Muscle layer of duodenum (tissue), 2 donors: Measurements from ENCODE around the gene PPM1K.
A peak's percentile ranks its signal among the peaks of the same experiment; 100 is the strongest.

Source experiments
- H3K27ac ChIP-seq: one replicate; pipeline ENCODE4 v1.7.0; 2013; ENCODE audit warnings: mild to moderate bottlenecking, low read length
- H3K27me3 ChIP-seq: one replicate; pipeline ENCODE4 v1.7.0; 2013; ENCODE audit warnings: low read depth, mild to moderate bottlenecking, control low read depth, low read length
- H3K36me3 ChIP-seq, 2 donors: one replicate each; pipeline ENCODE4 v1.7.0; 2013; ENCODE audit warnings: low read length in 2 of 2, control low read depth in 1 of 2, mild to moderate bottlenecking in 1 of 2; ENCODE audit not compliant: insufficient read depth in 2 of 2, control insufficient read depth in 1 of 2
- H3K4me1 ChIP-seq, 2 donors: one replicate each; pipeline ENCODE4 v1.7.0; 2013; ENCODE audit warnings: low read length in 2 of 2, mild to moderate bottlenecking in 2 of 2, control low read depth in 1 of 2, moderate library complexity in 1 of 2; ENCODE audit not compliant: insufficient read depth in 2 of 2, control insufficient read depth in 1 of 2
- H3K4me3 ChIP-seq, 2 donors: one replicate each; pipeline ENCODE4 v1.7.0; 2013; ENCODE audit warnings: low read length in 2 of 2, low read depth in 1 of 2, mild to moderate bottlenecking in 1 of 2
- H3K9me3 ChIP-seq, 2 donors: one replicate each; pipeline ENCODE4 v1.7.0; 2013; ENCODE audit warnings: low read length in 2 of 2, control low read depth in 1 of 2, mild to moderate bottlenecking in 1 of 2; ENCODE audit not compliant: control insufficient read depth in 1 of 2
- donor health status: healthy.

PPM1K gene

GRCh38 chr4:88240297-88240714 is 44.1 kb downstream of the PPM1K start:
- Histone ChIP-seq H3K36me3 (no peaks in the 10 kb centered on the region), H3K4me3 (no peak overlapping the region), H3K4me1 (no peaks in the 10 kb centered on the region), H3K27me3 (no peaks in the 10 kb centered on the region), H3K9me3 (no peaks in the 10 kb centered on the region), H3K27ac (no peak overlapping the region)

GRCh38 chr4:88230969-88231771 is 53.2 kb downstream of the PPM1K start:
- Histone ChIP-seq H3K27me3 (no peaks in the 10 kb centered on the region), H3K4me1 (peaks cover 4% of the 10 kb centered on the region in 2 donors), H3K27ac (peak overlapping the region; percentile 56), H3K4me3 (peak overlapping the region; percentile 38 to 48), H3K36me3 (no peaks in the 10 kb centered on the region), H3K9me3 (peaks cover 0 to 4% of the 10 kb centered on the region in 2 donors)

- Histone ChIP-seq H3K4me1 (peaks cover 4% of the 10 kb centered on the region in 2 donors), H3K9me3 (peaks cover 0 to 4% of the 10 kb centered on the region in 2 donors), H3K27ac (peak overlapping the region; percentile 56), H3K36me3 (no peaks in the 10 kb centered on the region), H3K4me3 (peak overlapping the region; percentile 38 to 48), H3K27me3 (no peaks in the 10 kb centered on the region)
Measured at GRCh38 chr4:88230461-88230891, 53.9 kb downstream of the PPM1K start.

GRCh38 chr4:88227734-88228133 is 56.6 kb downstream of the PPM1K start:
- H3K27me3 ChIP-seq = no peaks in the 10 kb centered on the region
- no peaks in the 10 kb centered on the region for H3K36me3 ChIP-seq
- H3K27ac ChIP-seq = no peak overlapping the region
- H3K9me3 ChIP-seq = no peaks in the 10 kb centered on the region
- no peak overlapping the region for H3K4me3 ChIP-seq
- H3K4me1 ChIP-seq = peaks cover 4% of the 10 kb centered on the region in 2 donors

- Histone ChIP-seq H3K27me3 (no peaks in the 10 kb centered on the region), H3K4me3 (no peak overlapping the region), H3K4me1 (peaks cover 4% of the 10 kb centered on the region in 2 donors), H3K36me3 (no peaks in the 10 kb centered on the region), H3K9me3 (no peaks in the 10 kb centered on the region), H3K27ac (no peak overlapping the region)
Measured at GRCh38 chr4:88226143-88226542, 58.2 kb downstream of the PPM1K start.

GRCh38 chr4:88225232-88226105 is 58.9 kb downstream of the PPM1K start:
- Histone ChIP-seq H3K4me1 (peaks cover under 1% of the 10 kb centered on the region in 2 donors), H3K27ac (no peak overlapping the region), H3K36me3 (no peaks in the 10 kb centered on the region), H3K27me3 (no peaks in the 10 kb centered on the region), H3K9me3 (no peaks in the 10 kb centered on the region), H3K4me3 (no peak overlapping the region)

- H3K4me3 ChIP-seq = no peak overlapping the region
- no peaks in the 10 kb centered on the region for H3K27me3 ChIP-seq
- H3K36me3 ChIP-seq = no peaks in the 10 kb centered on the region
- no peak overlapping the region for H3K27ac ChIP-seq
- H3K4me1 ChIP-seq = no peaks in the 10 kb centered on the region
- no peaks in the 10 kb centered on the region for H3K9me3 ChIP-seq
Measured at GRCh38 chr4:88223516-88223915, 60.8 kb downstream of the PPM1K start.

- Histone ChIP-seq H3K27me3 (no peaks in the 10 kb centered on the region), H3K9me3 (no peaks in the 10 kb centered on the region), H3K4me3 (no peak overlapping the region), H3K36me3 (no peaks in the 10 kb centered on the region), H3K4me1 (no peaks in the 10 kb centered on the region), H3K27ac (no peak overlapping the region)
Measured at GRCh38 chr4:88219099-88219498, 65.3 kb downstream of the PPM1K start.

GRCh38 chr4:88217169-88217568 is 67.2 kb downstream of the PPM1K start:
- H3K4me3 ChIP-seq = no peak overlapping the region
- no peaks in the 10 kb centered on the region for H3K36me3 ChIP-seq
- H3K9me3 ChIP-seq = no peaks in the 10 kb centered on the region
- H3K27ac ChIP-seq = no peak overlapping the region
- H3K4me1 ChIP-seq = no peaks in the 10 kb centered on the region
- H3K27me3 ChIP-seq = no peaks in the 10 kb centered on the region

- Histone ChIP-seq H3K4me1 (no peaks in the 10 kb centered on the region), H3K9me3 (no peaks in the 10 kb centered on the region), H3K36me3 (no peaks in the 10 kb centered on the region), H3K27me3 (no peaks in the 10 kb centered on the region), H3K4me3 (no peak overlapping the region), H3K27ac (no peak overlapping the region)
Measured at GRCh38 chr4:88216395-88216794, 68.0 kb downstream of the PPM1K start.

GRCh38 chr4:88215351-88215750 is 69.0 kb downstream of the PPM1K start:
- H3K27me3 ChIP-seq = no peaks in the 10 kb centered on the region
- H3K4me1 ChIP-seq = no peaks in the 10 kb centered on the region
- H3K4me3 ChIP-seq = no peak overlapping the region
- no peak overlapping the region for H3K27ac ChIP-seq
- H3K36me3 ChIP-seq = no peaks in the 10 kb centered on the region
- no peaks in the 10 kb centered on the region for H3K9me3 ChIP-seq
